Activated naive CD8-positive, alpha-beta T cell treated with anti-CD3 and anti-CD28 coated beads, Interleukin-2, amount 50 U/mL, for 16 hours (primary cell): ENCODE results near the gene GNAO1.

ENCODE experiments used
- DNase-seq: peaks from one replicate; pipeline ENCODE4 v3.0.0-alpha.2; 2020; ENCODE audit warnings: low read depth, low spot score

GNAO1 gene

DNA sequence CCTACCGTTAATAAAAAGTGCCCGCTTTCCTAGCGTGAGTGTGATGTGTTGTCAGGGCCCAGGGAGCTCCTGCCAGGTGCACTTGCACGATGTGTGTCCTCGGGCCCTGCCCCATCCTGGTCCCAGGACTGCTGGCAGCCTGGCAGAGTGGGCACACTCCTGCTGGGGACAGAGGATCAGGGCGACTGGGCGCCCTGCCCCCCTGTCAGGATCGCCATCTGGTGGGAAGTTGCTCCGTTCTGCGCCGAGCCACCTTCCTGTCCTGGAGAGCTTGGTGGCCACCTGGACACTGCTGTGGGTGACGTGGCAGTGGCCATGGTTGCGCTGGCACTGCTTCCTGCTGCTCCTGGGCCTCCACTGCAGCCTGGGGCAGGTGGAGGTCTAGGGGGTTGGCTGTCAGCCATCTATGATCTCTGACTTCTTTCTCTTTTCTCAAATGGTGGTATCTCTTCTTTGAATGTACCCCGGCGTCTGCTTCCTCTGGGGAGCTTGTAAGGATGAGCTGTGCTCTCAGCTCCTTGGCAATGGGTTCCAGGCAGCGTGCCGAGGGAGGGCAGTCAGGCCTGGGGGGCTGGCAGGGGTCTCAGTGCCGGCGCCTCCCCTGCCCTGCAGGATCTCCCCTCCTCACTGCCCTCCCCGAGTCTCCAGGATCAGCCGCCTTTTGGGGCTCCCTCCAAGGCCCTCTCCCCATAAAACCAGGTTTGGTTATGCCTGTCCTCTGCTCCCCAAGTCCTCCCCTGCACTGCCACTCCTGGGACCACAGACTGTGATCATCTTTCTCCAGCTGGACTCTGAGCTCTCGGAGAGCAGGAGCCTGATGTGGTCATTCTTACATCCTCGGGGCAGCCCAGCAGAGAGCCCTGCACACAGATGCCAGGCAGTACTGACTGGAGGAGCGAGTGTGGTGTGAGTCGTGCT, 157.1 kb downstream of the GNAO1 start:
- DNase-seq, result no peak

DNA sequence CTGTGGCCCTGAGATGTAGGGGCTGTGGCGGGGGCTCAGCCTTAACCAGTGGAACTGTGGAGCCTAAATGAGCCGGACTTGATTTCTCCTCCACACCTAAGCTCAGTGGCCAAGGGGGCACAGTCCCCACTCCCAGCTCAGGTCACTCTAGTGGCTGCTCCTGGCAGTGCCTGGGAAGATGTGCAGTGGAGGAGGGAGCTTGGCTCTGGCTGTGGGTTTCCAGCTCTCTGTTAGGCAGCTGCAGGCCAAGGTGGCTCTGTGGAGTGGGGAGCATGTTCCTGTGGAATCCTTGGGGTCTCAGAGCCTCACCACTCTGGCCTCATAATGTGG, 157.8 kb downstream of the GNAO1 start:
- DNase-seq, result no peak

DNA sequence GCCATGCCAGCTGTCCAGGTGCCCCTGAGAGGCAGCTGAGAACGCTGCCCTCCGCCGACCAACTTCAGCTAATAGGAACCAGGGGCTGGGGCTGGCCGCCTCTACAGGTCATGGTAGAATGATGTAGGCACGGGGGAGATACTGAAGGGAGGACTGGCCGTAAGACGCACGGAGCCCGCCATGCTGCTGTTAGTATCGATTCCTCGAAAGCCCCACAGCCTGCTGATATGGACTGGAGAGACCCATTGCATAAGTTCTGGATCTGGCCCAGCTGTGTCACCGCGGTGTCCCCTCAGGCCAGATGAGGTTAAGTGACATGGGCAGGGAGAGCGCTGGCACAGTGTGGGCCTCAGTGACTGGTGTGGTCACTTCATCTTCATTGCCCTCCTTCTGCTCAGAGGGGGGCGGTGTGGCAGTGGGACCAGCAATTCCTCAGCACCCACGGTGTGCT, 158.4 kb downstream of the GNAO1 start:
- DNase-seq, result no peak

DNA sequence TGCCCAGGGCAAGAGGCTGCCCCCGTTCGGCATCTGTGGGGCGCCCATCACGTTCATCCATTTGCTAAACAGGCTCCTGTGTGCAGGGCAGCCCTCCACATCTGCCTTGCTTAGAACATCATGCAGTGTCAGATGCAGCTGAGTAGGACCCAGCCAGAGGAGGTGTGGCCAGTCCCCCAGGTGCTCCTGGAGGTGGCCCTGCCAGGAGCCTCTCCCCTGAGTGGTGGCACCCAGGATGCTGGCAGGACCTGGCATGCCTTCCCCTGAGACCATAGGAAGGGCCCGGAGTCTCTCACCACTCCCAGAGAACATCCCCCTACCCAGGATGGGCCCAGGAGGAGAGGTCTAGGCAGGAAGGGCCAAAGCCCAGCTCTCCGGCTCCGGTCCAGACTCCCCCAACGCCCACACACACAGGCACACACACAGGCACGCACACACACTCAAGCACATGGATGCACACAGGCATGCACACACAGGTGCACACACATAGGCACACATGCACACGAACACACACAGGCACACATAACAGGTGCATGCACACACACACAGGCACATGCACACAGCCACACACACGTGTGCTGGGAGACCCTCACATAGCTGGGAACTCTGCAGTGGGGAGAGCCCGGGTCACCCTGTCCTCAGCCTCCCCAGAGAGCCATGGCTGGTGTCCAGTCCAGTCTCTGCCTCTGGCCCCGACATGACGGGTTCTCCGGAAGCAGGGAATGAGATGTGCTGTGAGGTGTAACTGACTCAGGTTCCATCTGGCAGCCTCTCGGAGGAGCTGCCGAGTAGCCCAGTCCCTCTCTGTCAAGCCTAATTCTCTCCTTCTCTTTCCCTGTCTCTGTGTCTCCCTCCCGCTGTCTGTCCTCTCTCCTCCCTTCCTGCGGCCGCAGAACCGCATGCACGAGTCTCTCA, 159.5 kb downstream of the GNAO1 start:
- no peak for DNase-seq

DNA sequence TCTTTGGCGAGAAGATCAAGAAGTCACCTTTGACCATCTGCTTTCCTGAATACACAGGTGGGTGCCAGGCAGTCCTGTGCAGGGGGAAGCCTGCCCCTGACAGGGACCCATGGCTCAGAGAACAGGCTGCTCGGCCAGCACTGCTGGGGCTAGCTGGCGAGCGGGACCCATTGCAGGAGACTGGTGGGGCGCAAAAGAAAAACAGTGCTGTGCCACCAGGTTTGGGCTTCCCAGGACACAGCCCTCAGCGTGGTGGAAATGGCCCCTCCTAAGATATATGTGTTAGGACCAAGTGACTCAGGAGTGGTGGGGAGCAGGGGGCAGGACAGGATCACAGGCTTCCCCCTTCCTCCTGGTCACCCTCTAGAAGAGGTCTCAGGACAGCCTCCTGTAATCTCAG, 160.2 kb downstream of the GNAO1 start:
- DNase-seq, result no peak

DNA sequence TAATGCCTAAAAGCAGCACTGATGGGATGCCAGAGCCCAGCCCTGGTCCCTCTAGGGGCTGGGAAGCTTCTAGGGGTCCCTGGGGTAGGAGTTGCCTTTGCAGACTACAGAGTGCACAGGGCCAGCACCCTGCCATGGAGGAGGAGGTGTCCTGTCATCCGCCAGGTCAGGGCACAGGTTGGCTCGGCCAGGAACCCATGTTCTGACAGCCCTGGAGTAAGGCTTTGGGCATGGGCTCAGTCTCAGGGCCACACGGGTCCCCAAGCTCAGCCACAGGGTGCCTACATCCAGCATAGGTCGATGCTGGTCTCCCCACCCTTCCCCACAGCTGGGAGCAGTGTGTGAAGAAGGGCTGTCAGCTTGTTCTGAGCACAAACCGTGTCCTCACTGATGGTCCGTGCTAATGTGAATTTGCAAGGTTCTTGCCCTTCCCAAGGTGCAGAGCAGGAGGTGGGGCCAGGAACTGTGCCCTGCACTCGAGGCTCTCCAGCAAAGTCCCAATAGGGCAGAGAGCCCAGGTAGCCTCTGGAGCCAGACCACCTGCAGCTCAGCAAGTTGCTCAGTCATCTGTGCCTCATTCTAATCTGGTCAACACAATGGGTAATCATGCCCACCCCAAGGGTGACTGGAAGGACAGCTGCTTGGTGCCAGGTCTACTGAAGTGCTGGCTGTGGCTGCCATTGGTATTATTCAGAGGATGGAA, 161.2 kb downstream of the GNAO1 start:
- DNase-seq, result no peak

DNA sequence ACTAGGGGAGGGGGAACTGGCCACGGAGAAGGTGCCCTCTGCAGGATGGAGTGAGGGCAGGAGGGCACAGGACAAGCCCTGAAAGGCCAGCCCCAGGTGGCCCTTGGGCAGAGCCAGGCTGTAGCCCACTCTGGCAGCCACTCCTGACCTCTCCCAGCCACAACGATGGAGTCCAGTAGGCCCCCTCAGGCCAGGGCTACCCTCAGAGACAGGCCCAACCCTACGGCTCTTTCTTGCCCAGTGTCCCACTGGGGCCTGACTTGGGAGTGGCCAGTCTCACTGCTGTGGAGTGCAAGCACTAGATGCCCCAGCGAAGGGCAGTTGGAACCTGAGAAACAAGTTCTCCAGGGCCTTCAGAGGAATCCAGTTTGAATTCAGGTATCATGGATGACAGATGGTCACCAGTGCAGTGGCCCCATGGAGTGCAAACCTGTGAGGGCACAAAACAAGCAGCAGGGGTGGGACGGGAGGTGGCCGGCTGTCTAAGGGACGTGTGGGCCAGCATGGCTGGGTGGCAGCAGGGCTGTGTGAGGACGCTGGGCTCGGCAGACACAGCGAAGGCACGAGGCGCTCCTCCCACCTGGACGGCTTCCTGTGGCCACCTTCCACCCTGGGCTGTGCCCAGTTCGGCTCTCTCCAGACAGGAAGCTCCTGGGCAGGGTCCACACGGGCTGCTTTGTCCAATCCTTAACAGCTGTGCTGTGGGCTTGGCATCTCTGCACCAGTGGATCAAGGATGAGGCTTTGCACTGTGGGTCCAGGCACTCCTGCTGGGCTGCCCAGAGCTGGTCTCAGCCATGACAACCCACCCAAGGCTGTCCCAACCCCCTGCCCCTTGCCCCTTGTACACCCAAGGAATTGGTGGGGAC, 162.0 kb downstream of the GNAO1 start:
- no peak for DNase-seq

DNA sequence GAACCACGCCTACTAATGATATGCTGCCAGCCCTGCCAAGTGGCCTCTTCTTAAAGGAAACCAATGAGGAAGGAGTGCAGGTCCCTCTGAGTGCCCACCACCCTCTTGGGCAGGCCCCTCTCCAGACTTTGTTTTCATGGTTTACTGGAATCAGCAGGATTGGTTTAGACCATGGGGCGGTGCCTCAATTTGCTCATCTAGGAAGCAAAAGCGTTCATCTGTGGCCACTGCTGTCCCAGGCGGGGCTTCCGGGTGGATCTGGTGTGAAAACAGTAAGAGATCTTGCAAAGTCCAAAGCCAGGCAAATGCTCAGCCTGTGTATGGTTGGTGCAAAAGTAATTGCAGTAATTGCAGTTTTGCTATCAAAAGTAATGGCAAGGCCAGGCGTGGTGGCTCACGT, 162.7 kb downstream of the GNAO1 start:
- no peak for DNase-seq

DNA sequence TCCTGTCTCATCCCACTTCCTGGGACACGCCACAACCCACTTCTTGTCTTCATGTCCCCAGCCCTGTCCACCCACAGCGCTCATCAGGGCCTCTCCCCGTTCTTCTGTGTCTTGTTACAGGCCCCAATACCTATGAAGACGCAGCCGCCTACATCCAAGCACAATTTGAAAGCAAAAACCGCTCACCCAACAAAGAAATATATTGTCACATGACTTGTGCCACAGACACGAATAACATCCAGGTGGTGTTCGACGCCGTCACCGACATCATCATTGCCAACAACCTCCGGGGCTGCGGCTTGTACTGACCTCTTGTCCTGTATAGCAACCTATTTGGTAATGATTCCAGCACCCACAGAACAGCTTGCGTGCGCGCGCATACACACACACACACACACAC, 163.5 kb downstream of the GNAO1 start:
- DNase-seq, result no peak

DNA sequence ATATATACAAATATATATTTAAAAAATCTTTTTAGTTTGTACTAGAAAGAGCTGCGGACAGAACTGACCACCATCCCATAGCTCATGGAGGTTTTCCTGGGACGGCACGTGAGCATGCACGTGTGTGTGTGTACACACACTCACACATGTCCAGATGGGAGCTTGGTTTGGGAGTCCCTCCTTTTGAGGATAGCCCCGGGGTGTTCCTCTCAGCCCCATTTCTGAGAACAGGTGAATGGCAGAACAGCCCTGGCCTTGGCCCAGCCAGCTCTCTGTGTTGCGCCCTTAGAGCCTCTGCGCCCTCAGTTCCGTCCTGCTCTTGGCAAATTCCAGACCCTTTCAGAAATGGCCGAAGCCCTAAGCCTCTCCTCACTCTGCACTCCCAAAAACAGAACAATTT, 163.9 kb downstream of the GNAO1 start:
- no peak for DNase-seq

DNA sequence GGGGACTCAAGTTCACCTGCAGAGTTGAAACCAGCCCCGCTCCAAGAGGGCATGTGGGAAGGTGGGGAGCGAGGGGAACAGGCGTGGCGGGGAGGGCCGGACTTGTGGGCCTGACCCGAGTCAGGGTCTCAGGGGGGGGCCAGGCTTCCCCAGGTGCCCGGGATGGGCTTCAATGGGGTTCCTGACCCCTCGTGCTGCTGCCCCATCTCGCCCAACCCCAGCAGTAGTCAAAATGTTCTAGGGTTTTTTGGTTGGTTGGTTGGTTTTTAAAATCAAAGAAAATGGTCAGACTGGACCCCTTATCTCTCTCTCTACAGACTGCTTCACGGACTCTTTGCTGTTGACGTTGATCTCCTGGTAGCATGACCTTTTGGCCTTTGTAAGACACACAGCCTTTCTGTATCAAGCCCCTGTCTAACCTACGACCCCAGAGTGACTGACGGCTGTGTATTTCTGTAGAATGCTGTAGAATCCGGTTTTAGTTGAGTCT, 164.5 kb downstream of the GNAO1 start:
- DNase-seq, result no peak

DNA sequence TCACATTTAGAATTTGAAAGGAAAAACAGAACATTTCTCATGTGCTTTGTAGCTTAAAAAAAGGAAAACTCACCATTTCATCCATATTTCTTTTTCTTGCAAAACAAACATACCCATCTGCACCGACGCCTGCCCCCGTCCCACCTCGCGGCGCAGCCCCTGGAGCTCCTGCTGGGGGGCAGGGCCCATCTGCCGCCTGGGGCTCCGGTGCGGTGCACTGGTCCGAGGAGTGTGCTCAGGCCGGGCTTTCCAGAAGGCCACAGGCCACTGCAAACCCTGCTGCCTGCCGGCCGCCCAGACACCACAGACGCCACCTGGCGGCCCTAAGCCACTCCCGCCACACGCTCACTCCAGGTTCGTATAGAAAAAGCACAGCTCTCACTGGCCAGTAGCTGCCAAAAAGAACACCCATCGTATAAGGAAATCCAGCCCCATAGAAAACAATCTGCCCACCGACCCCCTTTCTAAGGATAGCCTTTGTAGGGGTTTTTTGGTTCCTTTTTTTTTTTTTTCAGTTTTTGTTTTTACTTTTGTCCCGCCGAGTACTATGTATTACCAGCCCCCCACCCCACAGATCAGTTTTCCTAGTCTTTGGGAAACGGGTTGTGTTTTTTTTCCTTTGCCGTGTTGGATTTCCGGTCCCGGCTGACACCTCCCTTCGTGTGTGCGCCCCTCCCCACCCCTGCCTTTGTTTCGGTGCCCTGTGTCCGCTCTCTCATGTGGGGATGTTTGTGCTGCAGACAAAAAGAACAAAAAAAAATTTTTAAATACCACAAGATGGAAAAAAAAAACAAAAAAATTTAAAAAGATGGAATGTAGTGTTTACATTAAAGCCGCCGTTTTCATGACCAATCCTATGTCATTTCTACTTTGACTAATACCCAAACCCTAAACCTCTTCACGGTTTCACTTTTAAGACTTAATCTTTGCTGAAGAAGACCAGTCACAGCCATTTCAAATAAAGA, 165.3 kb downstream of the GNAO1 start:
- DNase-seq, result no peak

DNA sequence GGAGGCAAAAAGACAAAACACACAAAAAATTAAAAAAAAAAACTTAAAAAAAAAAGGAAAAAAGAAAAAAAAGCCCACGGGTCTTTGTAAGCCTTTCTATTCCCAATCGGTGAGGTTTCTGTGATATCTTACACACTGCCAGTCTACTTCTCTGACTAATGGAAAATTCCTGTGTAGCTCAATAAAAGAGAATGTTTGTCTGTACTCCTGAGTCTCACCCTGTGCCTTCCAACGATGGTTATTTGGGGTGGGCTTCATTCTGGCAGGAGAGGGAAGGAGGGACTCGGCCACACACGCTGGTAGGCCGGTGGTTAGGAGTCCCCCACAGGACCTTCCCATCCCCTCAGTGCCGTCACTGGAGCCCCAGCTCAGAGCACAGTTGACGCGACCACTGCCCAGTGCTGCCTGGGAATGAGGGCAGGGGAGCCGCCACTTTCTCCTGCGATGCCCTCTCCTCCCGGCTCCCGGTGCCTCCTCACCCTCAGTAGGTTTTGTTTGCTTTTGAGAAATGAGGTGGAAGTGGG, 166.0 kb downstream of the GNAO1 start:
- no peak for DNase-seq

DNA sequence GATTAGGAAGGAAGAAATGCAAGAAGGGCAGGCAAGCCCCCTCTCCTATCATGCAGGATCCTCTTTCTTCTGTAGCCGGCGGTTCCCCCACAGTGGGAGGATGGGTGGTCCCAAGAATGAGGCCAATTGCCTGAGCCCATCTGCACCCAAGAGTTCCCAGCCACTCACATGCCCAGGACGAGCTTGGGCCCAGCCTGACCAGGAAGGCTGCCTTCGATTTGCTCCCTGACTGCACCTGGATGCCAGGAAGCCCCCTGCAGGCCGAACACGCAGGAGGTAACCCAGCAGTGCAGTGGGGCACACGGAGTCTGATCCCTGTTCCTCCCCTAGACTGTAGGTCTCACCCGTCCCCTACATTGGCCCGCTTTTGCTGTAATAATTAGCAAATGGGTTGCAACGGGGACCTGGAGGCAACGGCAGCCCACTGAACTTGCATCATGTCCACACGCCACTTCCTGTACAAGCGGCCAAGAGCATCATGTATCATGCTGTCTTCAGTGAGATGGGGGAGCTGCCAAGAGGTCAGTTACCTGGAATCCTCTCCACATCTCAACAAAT, 166.6 kb downstream of the GNAO1 start:
- DNase-seq, result no peak

DNA sequence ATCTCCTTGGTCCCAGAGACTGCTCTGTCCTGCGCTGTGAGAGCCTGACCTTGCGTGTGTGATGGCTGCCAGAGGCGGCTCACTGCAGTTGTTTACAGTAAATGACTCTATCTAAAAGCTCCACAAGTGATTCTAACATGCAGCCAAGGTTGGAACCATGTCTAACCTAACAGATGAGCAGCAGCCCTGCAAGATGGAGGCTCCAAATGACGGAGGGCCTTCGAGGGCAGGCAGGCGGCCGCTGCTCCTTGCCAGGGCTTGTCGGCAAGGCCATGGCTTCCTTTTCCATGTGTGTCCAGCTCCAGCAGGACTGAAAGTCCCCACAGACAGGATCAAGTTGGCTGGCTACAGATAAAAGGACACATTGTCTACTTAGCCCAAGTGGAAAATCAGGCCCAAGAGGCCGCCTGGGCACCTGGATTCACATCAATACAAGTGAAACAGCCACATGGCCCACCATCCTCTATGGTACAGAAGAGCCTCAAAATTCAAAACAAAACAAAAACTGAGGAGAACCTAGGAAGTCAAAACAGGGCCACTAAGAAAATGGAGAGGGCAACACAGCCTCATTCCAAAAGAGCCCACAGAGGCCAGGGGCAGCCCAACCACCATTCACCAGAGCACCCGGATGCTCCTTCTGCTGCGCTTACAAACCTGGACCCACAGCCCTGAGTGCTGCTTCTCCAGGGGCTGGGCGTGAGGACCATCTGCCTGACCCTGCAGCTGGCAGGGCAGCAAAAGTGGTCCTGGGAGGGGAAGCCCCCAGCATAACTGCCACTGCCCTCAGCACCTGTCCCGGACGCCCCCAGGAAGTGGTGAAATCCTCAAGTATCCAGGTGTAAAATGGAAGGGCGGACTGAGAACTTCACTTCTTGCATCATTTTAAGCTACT, 169.1 kb downstream of the GNAO1 start:
- no peak for DNase-seq

DNA sequence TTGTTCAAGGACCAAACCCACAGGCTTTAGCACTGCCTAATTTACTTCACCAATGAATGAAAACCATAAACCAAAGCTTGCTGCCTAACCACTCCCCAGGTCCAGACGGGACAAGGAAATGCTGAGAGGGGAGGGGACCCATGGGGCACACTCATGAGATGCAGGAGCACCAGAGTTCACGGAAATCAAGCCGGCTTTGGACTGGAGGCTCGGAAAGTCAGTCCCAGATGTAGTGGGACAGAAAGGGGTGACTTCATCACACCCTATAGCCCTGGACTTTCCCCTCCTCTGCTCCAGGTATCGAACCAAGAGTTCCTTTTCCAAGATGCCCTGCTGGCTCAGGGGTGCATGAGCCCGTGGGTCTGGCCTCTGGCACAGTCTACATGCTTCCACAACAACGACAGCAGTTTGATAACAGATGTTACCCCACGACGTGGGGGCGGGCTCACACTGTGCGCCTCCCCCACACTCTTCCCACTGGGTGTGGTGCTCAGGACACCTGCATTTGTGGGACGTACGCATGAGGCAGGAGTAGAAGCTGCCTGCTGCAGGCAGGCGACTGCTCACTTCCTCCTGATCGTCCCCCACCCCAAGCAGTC, 170.9 kb downstream of the GNAO1 start:
- DNase-seq, result no peak

DNA sequence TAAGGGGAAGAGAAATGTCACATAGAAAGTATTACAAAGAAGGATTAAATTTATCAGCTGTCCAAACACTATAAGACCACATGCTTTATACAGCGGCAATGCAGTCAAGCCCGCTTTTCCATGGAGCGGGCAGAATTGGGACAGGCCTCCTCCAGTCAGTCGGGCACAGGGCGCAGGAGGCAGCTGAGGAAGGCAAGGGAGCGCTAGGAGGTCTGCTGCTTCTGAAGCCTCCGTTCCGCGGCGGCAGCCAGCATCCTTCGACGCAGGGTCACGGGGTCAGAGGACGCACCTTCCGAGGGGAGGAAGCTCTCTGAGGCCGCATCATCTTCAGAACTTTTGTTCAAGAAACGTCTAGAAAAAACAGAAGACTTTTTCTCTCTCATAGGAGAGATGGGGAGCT, 171.4 kb downstream of the GNAO1 start:
- DNase-seq, result no peak
